WTC11 (cell line): ENCODE measurements around the gene ASCC3.
"Not testable (repeated sequence)": the region's sequence is repeated elsewhere in the genome, so short reads cannot be mapped to it uniquely, and the experiment has no call there.

Source experiments
- ATF2 ChIP-seq: sonication (generic); formaldehyde crosslinking; IDR thresholded peaks from 2 replicates; pipeline ENCODE4 v1.8.1; 2022; ENCODE audit warnings: low read depth, missing genetic modification reagents, borderline replicate concordance
- CREM ChIP-seq: sonication (generic); formaldehyde crosslinking; IDR thresholded peaks from 2 replicates; pipeline ENCODE4 v1.8.1; 2022; ENCODE audit warnings: mild to moderate bottlenecking, missing genetic modification reagents, moderate library complexity
- CTCF ChIP-seq: fragments of 200-600 bp; IDR thresholded peaks from 2 replicates; pipeline ENCODE4 v1.8.0; 2022; ENCODE audit warnings: antibody characterized with exemption
- ESRRA ChIP-seq: sonication (generic); formaldehyde crosslinking; IDR thresholded peaks from 2 replicates; pipeline ENCODE4 v1.8.1; 2022; ENCODE audit warnings: mild to moderate bottlenecking, missing genetic modification reagents, borderline replicate concordance
- FOXJ3 ChIP-seq: sonication (generic); formaldehyde crosslinking; IDR thresholded peaks from 2 replicates; pipeline ENCODE4 v1.9.0; 2021; ENCODE audit warnings: missing genetic modification reagents, mild to moderate bottlenecking, borderline replicate concordance
- FOXK1 ChIP-seq: sonication (generic); formaldehyde crosslinking; IDR thresholded peaks from 2 replicates; pipeline ENCODE4 v1.8.0; 2022; ENCODE audit warnings: mild to moderate bottlenecking, moderate library complexity, missing genetic modification reagents
- MXD4 ChIP-seq: fragments of 250-450 bp; sonication (Bioruptor Pico); IDR thresholded peaks from 2 replicates; pipeline ENCODE4 v1.8.0; 2021; ENCODE audit warnings: mild to moderate bottlenecking, moderate library complexity, borderline replicate concordance
- NR2C2 ChIP-seq: sonication (generic); formaldehyde crosslinking; IDR thresholded peaks from 2 replicates; pipeline ENCODE4 v1.8.0; 2022; ENCODE audit warnings: mild to moderate bottlenecking, missing genetic modification reagents
- PRDM15 ChIP-seq: sonication (generic); formaldehyde crosslinking; IDR thresholded peaks from 2 replicates; pipeline ENCODE4 v1.8.0; 2022; ENCODE audit warnings: missing genetic modification reagents
- RELA ChIP-seq: sonication (generic); formaldehyde crosslinking; IDR thresholded peaks from 2 replicates; pipeline ENCODE4 v1.8.1; 2022; ENCODE audit warnings: missing genetic modification reagents, mild to moderate bottlenecking, borderline replicate concordance
- STAT6 ChIP-seq: sonication (generic); formaldehyde crosslinking; conservative IDR thresholded peaks from 2 replicates; pipeline ENCODE4 v1.8.1; 2023; ENCODE audit warnings: mild to moderate bottlenecking, low read depth, missing genetic modification reagents, moderate library complexity
- TEAD4 ChIP-seq: sonication (generic); formaldehyde crosslinking; IDR thresholded peaks from 2 replicates; pipeline ENCODE4 v1.8.0; 2022; ENCODE audit warnings: mild to moderate bottlenecking, missing genetic modification reagents
- USF1 ChIP-seq: sonication (generic); formaldehyde crosslinking; IDR thresholded peaks from 2 replicates; pipeline ENCODE4 v1.8.0; 2022; ENCODE audit warnings: mild to moderate bottlenecking, missing genetic modification reagents
- USF2 ChIP-seq: sonication (generic); formaldehyde crosslinking; IDR thresholded peaks from 2 replicates; pipeline ENCODE4 v1.8.1; 2023; ENCODE audit warnings: mild to moderate bottlenecking, missing genetic modification reagents, moderate library complexity

- TF ChIP-seq ESRRA (CRISPR knock-in tag); CREM; FOXK1 (CRISPR knock-in tag); TEAD4 (CRISPR knock-in tag); CTCF; STAT6 (CRISPR knock-in tag); ATF2 (CRISPR knock-in tag); MXD4; USF2 (CRISPR knock-in tag); USF1 (CRISPR knock-in tag); PRDM15 (CRISPR knock-in tag); NR2C2; FOXJ3; RELA (CRISPR knock-in tag): not testable (repeated sequence)
Observed at GRCh38 chr6:100758386-100758785, 122.7 kb downstream of the ASCC3 start.
